Neural cell (in vitro differentiated cells): Measurements from ENCODE around the gene SND1. TPM values are rescaled to one million over a fixed set of nuclear protein-coding genes. Genes with fewer than 3 reads are reported as not detected.

Experiments used
- H2AFZ ChIP-seq: fragments of 200-600, 300-800 bp; sonication (generic), shearing (Covaris generic); 2 replicates; pipeline ENCODE4 v1.6.0; 2014; ENCODE audit warnings: low read depth, mild to moderate bottlenecking, antibody characterized with exemption, low read length, moderate library complexity
- H3F3A ChIP-seq: fragments of 200-600 bp; shearing (Covaris generic); 2 replicates; pipeline ENCODE4 v1.6.1; 2016; ENCODE audit warnings: mild to moderate bottlenecking, moderate library complexity, mixed read lengths, antibody characterized with exemption, low read length; ENCODE audit not compliant: insufficient read depth, poor library complexity, severe bottlenecking
- H3K27ac ChIP-seq: fragments of 200-600, 300-800 bp; sonication (generic), shearing (Covaris generic); 2 replicates; pipeline ENCODE4 v1.5.1; 2014; ENCODE audit warnings: mild to moderate bottlenecking, low read length, moderate library complexity
- H3K27me3 ChIP-seq: fragments of 300-800, 200-600 bp; sonication (generic), shearing (Covaris generic); 2 replicates; pipeline ENCODE4 v1.6.0; 2014; ENCODE audit warnings: mild to moderate bottlenecking, low read depth, low read length, moderate library complexity; ENCODE audit not compliant: insufficient read depth
- H3K36me3 ChIP-seq: fragments of 300-800, 200-600 bp; sonication (generic), shearing (Covaris generic); 2 replicates; pipeline ENCODE4 v1.5.1; 2014; ENCODE audit warnings: mild to moderate bottlenecking, antibody characterized with exemption, low read length, moderate library complexity; ENCODE audit not compliant: insufficient read depth
- H3K4me2 ChIP-seq: fragments of 300-800, 200-600 bp; sonication (generic), shearing (Covaris generic); 2 replicates; pipeline ENCODE4 v1.6.0; 2014; ENCODE audit warnings: mild to moderate bottlenecking, low read length
- H3K4me3 ChIP-seq: fragments of 300-800, 200-600 bp; sonication (generic), shearing (Covaris generic); 2 replicates; pipeline ENCODE4 v1.5.1; 2014; ENCODE audit warnings: mild to moderate bottlenecking, low read length, moderate library complexity
- H3K79me2 ChIP-seq: fragments of 200-600 bp; shearing (Covaris generic); replicated peaks from 2 replicates; pipeline ENCODE4 v1.6.0; 2014; ENCODE audit warnings: mild to moderate bottlenecking, low read length, moderate library complexity; ENCODE audit not compliant: insufficient read depth
- H3K9ac ChIP-seq: fragments of 300-800, 200-600 bp; sonication (generic), shearing (Covaris generic); 2 replicates; pipeline ENCODE4 v1.6.1; 2016; ENCODE audit warnings: mild to moderate bottlenecking, low read length, mixed read lengths
- H3K9me2 ChIP-seq: fragments of 200-600 bp; shearing (Covaris generic); 2 replicates; pipeline ENCODE4 v1.6.1; 2016; ENCODE audit warnings: mild to moderate bottlenecking, low read length, mixed read lengths; ENCODE audit not compliant: insufficient read depth
- H3K9me3 ChIP-seq: fragments of 200-600, 300-800 bp; sonication (generic), shearing (Covaris generic); 2 replicates; pipeline ENCODE4 v1.6.1; 2016; ENCODE audit warnings: mild to moderate bottlenecking, mixed run types, low read length, moderate library complexity, mixed read lengths
- H4K20me1 ChIP-seq: fragments of 200-600 bp; shearing (Covaris generic); 2 replicates; pipeline ENCODE4 v1.6.1; 2016; ENCODE audit warnings: mild to moderate bottlenecking, mixed run types; ENCODE audit not compliant: insufficient read depth
- CTCF ChIP-seq: fragments of 450-650 bp; IDR thresholded peaks from 2 replicates; pipeline ENCODE4 v1.5.1; 2014; ENCODE audit warnings: antibody characterized with exemption, mild to moderate bottlenecking, moderate library complexity; ENCODE audit not compliant: poor library complexity, severe bottlenecking
- EP300 ChIP-seq: fragments of 450-650 bp; conservative IDR thresholded peaks from 2 replicates; pipeline ENCODE4 v1.6.1; 2014; ENCODE audit warnings: antibody characterized with exemption, mild to moderate bottlenecking, moderate library complexity; ENCODE audit not compliant: poor library complexity, severe bottlenecking
- EZH2 ChIP-seq: fragments of 200-600, 300-800 bp; shearing (Covaris generic), sonication (generic); IDR thresholded peaks from 2 replicates; pipeline ENCODE4 v1.6.1; 2014; ENCODE audit warnings: antibody characterized with exemption, low read length, borderline replicate concordance, mild to moderate bottlenecking; ENCODE audit not compliant: insufficient read depth, poor library complexity, severe bottlenecking
- MXI1 ChIP-seq: fragments of 450-650 bp; conservative IDR thresholded peaks from 2 replicates; pipeline ENCODE4 v1.6.1; 2014; ENCODE audit warnings: antibody characterized with exemption, mild to moderate bottlenecking; ENCODE audit not compliant: poor library complexity, severe bottlenecking
- POLR2AphosphoS5 ChIP-seq: IDR thresholded peaks from 2 replicates; pipeline ENCODE4 v1.6.1; 2012
- RAD21 ChIP-seq: fragments of 450-650 bp; conservative IDR thresholded peaks from 2 replicates; pipeline ENCODE4 v1.6.1; 2014; ENCODE audit warnings: antibody characterized with exemption, mild to moderate bottlenecking, moderate library complexity
- REST ChIP-seq: IDR thresholded peaks from 2 replicates; pipeline ENCODE4 v1.6.1; 2012; ENCODE audit warnings: borderline replicate concordance
- SMC3 ChIP-seq: fragments of 450-650 bp; conservative IDR thresholded peaks from 2 replicates; pipeline ENCODE4 v1.6.1; 2014; ENCODE audit warnings: antibody characterized with exemption, mild to moderate bottlenecking, moderate library complexity; ENCODE audit not compliant: poor library complexity
- TAF1 ChIP-seq: IDR thresholded peaks from 2 replicates; pipeline ENCODE4 v1.6.1; 2012; ENCODE audit warnings: low read depth
- polyA plus RNA-seq: library from polyadenylated mRNA; depleted of rRNA; stranded (reverse); fragments of >200 nt; gene quantifications from 2 replicates; pipeline ENCODE4 v1.2.3, GENCODE V29; 2014

SND1 gene
- polyA plus RNA-seq, 1 donor from 2014 or later = 37.4 TPM

GRCh38 chr7:127885222-127885772, 233.3 kb downstream of the SND1 start:
- no peak overlapping the region for H3K4me3 ChIP-seq
- no peak overlapping the region for H3K27ac ChIP-seq
- H3K4me2 ChIP-seq = no peak overlapping the region
- H3K9me3 ChIP-seq = no peaks in the 10 kb centered on the region
- no peaks in the 10 kb centered on the region for H3K79me2 ChIP-seq
- H3K9ac ChIP-seq = no peak overlapping the region
- H3K9me2 ChIP-seq = no peaks in the 10 kb centered on the region
- no peaks in the 10 kb centered on the region for H4K20me1 ChIP-seq
- H3F3A ChIP-seq = no peaks in the 10 kb centered on the region
- no peak overlapping the region for H2AFZ ChIP-seq
- no peaks in the 10 kb centered on the region for H3K27me3 ChIP-seq
- peaks cover 3% of the 10 kb centered on the region for H3K36me3 ChIP-seq
- TF ChIP-seq CTCF = no peak
- no peak for TF ChIP-seq EZH2
- no peak for TF ChIP-seq RAD21
- TF ChIP-seq POLR2AphosphoS5 = no peak
- no peak for TF ChIP-seq TAF1
- no peak for TF ChIP-seq EP300
- no peak for TF ChIP-seq SMC3
- no peak for TF ChIP-seq REST
- TF ChIP-seq MXI1 = no peak

DNA sequence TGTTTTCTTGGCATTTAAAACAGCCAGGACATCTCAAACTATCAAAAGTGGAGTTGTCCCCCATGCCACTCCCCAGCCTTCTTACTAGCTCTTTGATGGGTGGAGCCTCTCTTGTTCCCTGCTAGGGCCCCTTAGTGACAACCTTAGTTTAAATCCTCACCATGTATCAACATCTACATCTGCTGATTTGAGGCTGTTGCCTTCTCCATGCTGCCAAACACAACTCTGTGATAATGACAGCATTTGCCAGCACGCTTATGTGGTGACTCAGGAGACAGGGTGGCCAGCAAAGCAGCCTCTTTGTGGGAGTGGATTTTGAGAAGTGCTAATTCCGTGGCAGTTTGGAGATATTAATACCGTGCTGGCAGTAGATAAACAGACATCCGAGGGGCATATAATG, 233.8 kb downstream of the SND1 start:
- no peak for TF ChIP-seq TAF1
- no peak for TF ChIP-seq EZH2
- TF ChIP-seq REST = no peak
- TF ChIP-seq SMC3 = no peak
- no peak for TF ChIP-seq POLR2AphosphoS5
- no peak for TF ChIP-seq EP300
- TF ChIP-seq CTCF = no peak
- no peak for TF ChIP-seq RAD21
- no peak for TF ChIP-seq MXI1
- no peaks in the 10 kb centered on the region for H3K9me3 ChIP-seq
- H3F3A ChIP-seq = no peaks in the 10 kb centered on the region
- H3K4me2 ChIP-seq = no peak overlapping the region
- H3K36me3 ChIP-seq = peaks cover 3% of the 10 kb centered on the region
- no peak overlapping the region for H3K27ac ChIP-seq
- H3K79me2 ChIP-seq = no peaks in the 10 kb centered on the region
- H4K20me1 ChIP-seq = no peaks in the 10 kb centered on the region
- H2AFZ ChIP-seq = no peak overlapping the region
- H3K9ac ChIP-seq = no peak overlapping the region
- no peaks in the 10 kb centered on the region for H3K27me3 ChIP-seq
- H3K9me2 ChIP-seq = no peaks in the 10 kb centered on the region
- no peak overlapping the region for H3K4me3 ChIP-seq
